GM12864 (cell line): Measurements from ENCODE around the gene SLC26A5.

Source experiments
- DNase-seq: peaks from one replicate; pipeline ENCODE4 v3.0.0-alpha.2; 2011; ENCODE audit warnings: low read depth
- H3K4me3 ChIP-seq: 2 replicates; pipeline ENCODE4 v1.5.1; 2011; ENCODE audit warnings: mild to moderate bottlenecking, low read depth, low read length, control low read depth
- CTCF ChIP-seq: IDR thresholded peaks from 2 replicates; pipeline ENCODE4 v1.5.1; 2011; ENCODE audit warnings: low read depth, mild to moderate bottlenecking, moderate library complexity, low read length, control low read depth, inconsistent platforms; ENCODE audit errors: missing control alignments

SLC26A5 gene

DNA sequence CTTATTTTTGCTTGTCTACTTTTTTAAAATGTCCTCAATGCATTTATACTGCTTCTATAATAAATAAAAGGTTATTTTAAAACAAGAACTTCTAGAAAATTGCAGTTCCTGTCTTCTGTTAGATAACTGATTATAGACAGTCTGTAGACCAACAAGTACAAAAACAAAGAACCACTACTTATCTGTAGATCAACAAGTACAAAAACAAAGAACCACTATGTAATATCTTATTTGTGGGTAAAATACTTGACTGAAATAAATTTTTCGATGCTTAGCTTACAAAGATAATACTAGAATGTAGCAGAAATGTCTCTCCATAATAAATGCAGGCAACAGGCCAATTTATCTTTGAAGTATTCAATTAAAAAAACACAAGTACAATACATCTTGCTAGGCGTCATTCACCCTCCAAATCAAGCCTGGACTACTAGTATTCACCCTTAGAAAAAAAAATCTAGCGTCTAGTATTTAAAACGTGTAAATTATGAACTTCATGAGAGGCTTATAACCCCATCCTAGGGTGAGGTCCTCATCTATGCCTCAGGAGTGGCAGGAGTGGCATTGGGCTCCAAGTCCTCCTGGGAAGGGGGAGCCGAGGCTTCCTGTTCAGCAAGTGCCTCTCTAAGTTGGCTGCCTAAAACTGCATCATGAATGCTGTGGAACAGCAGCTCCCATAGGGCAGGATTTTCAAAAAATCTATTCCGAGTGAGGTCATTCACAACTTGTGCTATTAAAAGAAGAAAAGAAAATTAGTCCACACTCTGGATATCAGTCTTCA, 72.0 kb downstream of the SLC26A5 start:
- TF ChIP-seq CTCF = no peak
- no peak for DNase-seq
- H3K4me3 ChIP-seq = no peak overlapping the region

DNA sequence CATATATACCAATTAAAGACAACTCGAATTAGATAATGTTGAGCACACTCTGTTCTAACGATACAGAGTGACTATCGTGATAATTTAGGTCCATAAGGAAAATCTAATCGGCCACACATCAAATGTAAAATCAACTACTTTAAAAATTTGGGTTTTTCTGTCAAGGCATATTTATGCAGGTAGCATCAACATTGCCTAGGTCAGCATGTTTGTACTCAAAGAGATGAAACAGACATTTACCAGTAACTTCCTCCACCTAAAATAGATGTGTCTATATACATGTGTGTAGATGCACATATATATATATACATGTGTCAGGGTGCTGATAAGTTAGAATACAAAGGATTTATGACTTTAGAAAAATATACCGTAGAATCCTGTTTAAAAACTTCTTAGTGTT, 76.6 kb downstream of the SLC26A5 start:
- H3K4me3 ChIP-seq = no peak overlapping the region
- TF ChIP-seq CTCF = no peak
- DNase-seq = no peak

DNA sequence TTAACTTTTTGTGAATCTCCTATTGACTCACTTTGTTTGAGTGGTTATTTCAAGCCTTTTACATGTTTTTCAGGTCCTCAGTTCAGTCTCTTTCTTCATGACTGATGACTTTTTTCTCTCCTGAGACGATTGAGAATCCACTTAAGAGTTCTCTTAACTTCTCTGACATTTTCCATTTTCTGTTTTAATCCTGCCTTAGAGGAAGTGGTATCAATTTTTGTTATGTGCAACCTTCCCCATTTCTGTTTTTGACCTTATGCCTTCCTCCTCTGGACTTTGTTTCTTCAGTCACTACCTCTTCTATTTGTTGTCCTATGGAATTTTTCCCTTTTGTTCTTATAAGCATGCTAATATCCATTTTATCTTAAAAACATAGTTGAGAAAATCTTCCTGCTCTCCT, 96.2 kb downstream of the SLC26A5 start:
- H3K4me3 ChIP-seq = peak overlapping the region; percentile 78
- no peak for TF ChIP-seq CTCF
- DNase-seq = no peak

DNA sequence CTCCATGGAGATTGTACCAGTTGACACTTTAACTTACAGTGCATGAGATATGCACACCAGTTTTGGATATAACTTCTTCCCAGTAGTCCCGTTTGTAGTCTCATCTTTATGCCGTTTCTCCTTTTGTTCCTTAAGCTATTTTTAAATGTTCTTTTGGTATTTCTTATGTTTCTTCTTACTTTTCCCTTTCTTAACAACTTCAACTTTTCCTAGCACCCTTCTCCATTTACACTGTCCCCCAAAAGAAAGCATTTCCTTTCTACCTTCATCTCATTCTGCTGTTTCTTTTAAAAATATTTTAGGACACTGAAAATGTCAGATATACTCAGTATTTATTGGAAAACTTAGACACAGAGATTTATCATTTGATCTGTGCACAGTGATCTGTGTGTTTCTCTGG, 97.0 kb downstream of the SLC26A5 start:
- no peak for DNase-seq
- peak overlapping the region; percentile 78 for H3K4me3 ChIP-seq
- no peak for TF ChIP-seq CTCF

GRCh38 chr7:103348452-103348851, 97.6 kb downstream of the SLC26A5 start:
- peak overlapping the region; percentile 78 for H3K4me3 ChIP-seq
- TF ChIP-seq CTCF = no peak
- DNase-seq = no peak

- no peak for TF ChIP-seq CTCF
- H3K4me3 ChIP-seq = peak within 1 kb of the TSS; percentile 78
- peak; percentile 83 for DNase-seq
These were observed 98.3 kb downstream of the SLC26A5 start, which contains the start of gene PSMC2 for GRCh38 chr7:103347507-103348267. TSS of gene PSMC2 (plus strand) at chr7:103347643. CDS start at chr7:103347712, 69 bp downstream.
